Heart right ventricle (tissue), 16 donors: ENCODE results near the gene PGF. TPM values are rescaled to one million over a fixed set of nuclear protein-coding genes. Genes with fewer than 3 reads are reported as not detected.

Experiments used
- ATAC-seq, 8 donors: fragments of 200-7000 bp; cut with Tn5 transposase; one replicate each; pipeline ENCODE4 v1.9.1; 2020; ENCODE audit warnings: mild to moderate bottlenecking in 8 of 8, moderate library complexity in 8 of 8, moderate number of reproducible peaks in 1 of 8
- DNase-seq, 2 donors: peaks; one replicate each; pipeline ENCODE4 v3.0.0-alpha.2; 2020
- H3K27ac ChIP-seq, 10 donors: fragments of 200-600 bp; sonication (generic) in 2 of 10; one replicate each; pipeline versions ENCODE4 v1.5.0 to v1.8.0; 2020 to 2022; ENCODE audit warnings: mild to moderate bottlenecking in 3 of 10
- H3K27me3 ChIP-seq, 7 donors: fragments of 200-600 bp; one replicate each; pipeline ENCODE4 v1.8.0; 2021 to 2022; ENCODE audit warnings: mild to moderate bottlenecking in 2 of 7
- H3K36me3 ChIP-seq, 9 donors: fragments of 200-600 bp; sonication (generic) in 1 of 9; one replicate each; pipeline versions ENCODE4 v1.5.0 to v1.8.0; 2020 to 2022; ENCODE audit warnings: mild to moderate bottlenecking in 2 of 9
- H3K4me1 ChIP-seq, 9 donors: fragments of 200-600 bp; sonication (generic) in 1 of 9; one replicate each; pipeline versions ENCODE4 v1.5.0 to v1.8.0; 2020 to 2022; ENCODE audit warnings: mild to moderate bottlenecking in 4 of 9
- H3K4me3 ChIP-seq, 10 donors: fragments of 200-600 bp; sonication (generic) in 2 of 10; one replicate each; pipeline versions ENCODE4 v1.5.0 to v1.8.0; 2020 to 2022; ENCODE audit warnings: mild to moderate bottlenecking in 7 of 10, moderate library complexity in 2 of 10
- H3K9me3 ChIP-seq, 11 donors: fragments of 200-600 bp in 10 of 11; sonication (generic) in 2 of 11; one replicate each; pipeline versions ENCODE4 v1.5.0 to v1.8.0; 2013 to 2022; ENCODE audit warnings: mild to moderate bottlenecking in 2 of 11, control low read depth in 1 of 11, moderate library complexity in 1 of 11
- WGBS, 2 donors: extraction: QIAGEN DNeasy Blood & Tissue Kit; methylation state at CpG; one replicate each; pipeline ENCODE4 v1.1.7; 2013; ENCODE audit warnings: inconsistent platforms in 1 of 2; 5-methylcytosine and 5-hydroxymethylcytosine counted together
- intact Hi-C, 10 donors: fragments of 100-400 bp; cut with DNase I; formaldehyde crosslinking; loops; one replicate each; pipeline versions ENCODE4 v1.11.1 to v1.14.2; 2022
- polyA plus RNA-seq, 2 donors: library from polyadenylated mRNA; stranded (reverse); fragments of 200-250 nt; gene quantifications; one replicate each; pipeline ENCODE4 v1.2.3, GENCODE V29; 2013
- total RNA-seq, 10 donors: library from RNA; stranded (reverse); fragmentation: NEBNext Ultra II Directional in 3 of 10; extraction: Animal tissue kit (Norgen Biotek cat#: 25700) in 3 of 10; gene quantifications; one replicate each; pipeline versions ENCODE4 v1.2.1 to v1.2.4, GENCODE V29; 2021 to 2023
- TF ChIP-seq, protein P1 (sequence below), 9 donors: fragments of 200-600 bp; sonication (generic) in 2 of 9; IDR thresholded peaks; one replicate each; pipeline versions ENCODE4 v1.5.0 to v1.8.0; 2021 to 2022; ENCODE audit warnings: antibody characterized with exemption in 9 of 9, mild to moderate bottlenecking in 5 of 9, moderate library complexity in 1 of 9
- donor health status: Arrhythmogenic right ventricular cardiomyopathy.
- donor health status: ischemic (EF 13 %, LVEDD 7.1; RV severe dilation, severe dysfunction).
- donor health status: healthy with polysubstance abuse.
- donor health status: DM: no; HTN: yes; CAD: no.
- donor health status: DM: no; HTN: no; CAD: no.
- donor health status: ischemic (EF 25% LVEDD 6.9; RV normal size, moderate dysfunction).
- donor health status: ischemic (EF 25% LVEDD 5.7; RV mildly dilated, moderate dysfunction).
- donor health status: healthy.
- donor health status: DM: yes; HTN: yes; CAD: no.
- donor health status: Ischemic cardiomyopathy.
- donor health status: ischemic (EF 35%, LVEDD 5.7; RV mildly dilated, moderate dysfunction).
- donor health status: nonischemic (EF 11% LVEDD 7.7; RV severe dilation, severe dysfunction).
- donor health status: DM: yes; HTN: yes; CAD: no.
- donor health status: PGD.
- donor health status: ischemic (EF 29% LVEDD 5.4; RV normal size, mild dysfunction).
- donor health status: nonischemic (EF 23%, LVEDD 6.1; RV moderate dilation, normal function).

The PGF gene
- total and polyA plus RNA-seq, 12 donors = 2.1 to 22.5 (median 6.3) TPM

DNA sequence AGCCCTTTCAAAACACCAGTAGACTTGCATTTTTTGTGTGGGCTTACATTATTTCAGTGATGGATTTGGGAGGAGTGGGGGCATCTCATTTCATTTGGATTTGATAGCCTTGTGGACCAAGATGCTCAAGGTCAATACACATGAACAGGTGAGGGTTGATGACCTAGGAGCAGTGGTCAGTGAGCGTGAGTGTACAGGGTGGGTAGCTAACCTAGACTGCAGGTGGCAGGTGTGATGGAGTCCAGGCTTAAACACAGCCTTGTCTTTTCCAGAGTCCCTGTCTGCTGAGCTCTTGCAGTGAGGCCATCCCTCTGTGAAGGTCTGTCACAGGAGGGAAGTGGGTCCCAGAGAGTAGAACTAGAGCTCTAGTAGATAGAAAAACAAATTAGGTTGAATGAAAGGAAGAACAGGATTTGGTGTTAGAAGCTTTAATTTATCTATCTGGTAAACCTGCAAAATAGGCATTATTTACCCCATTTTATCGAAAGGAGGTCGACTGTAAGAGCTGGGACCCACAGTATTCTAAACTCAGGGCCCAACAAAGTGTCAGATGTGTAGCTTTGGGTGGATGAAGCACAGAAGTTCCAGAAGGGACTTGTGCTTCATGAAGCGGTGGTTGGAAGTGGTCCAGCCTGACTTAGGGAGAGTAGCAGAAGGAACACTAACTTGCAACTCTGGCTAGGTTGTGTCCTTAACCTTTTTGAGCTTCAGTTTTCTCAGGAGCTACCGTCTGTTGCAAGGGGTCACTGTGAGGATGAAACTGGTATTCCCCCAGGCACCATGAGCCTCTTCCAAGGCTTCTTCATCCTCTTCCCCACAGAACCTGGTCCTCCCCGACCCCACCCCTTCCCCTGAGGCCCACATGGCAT, 50.5 kb downstream of the PGF start:
- no peak for DNase-seq
- WGBS, 2 donors = 78 to 82% methylated on average over 6 of the region's 6 CpGs
- Histone ChIP-seq H3K36me3 (peaks cover 13 to 57% (median 43%) of the 10 kb centered on the region in 9 donors), H3K9me3 (no peaks in the 10 kb centered on the region), H3K27me3 (no peaks in the 10 kb centered on the region), H3K4me1 (peaks cover 16 to 56% (median 38%) of the 10 kb centered on the region in 9 donors), H3K4me3 (no peak overlapping the region), H3K27ac (no peak overlapping the region)
- TF ChIP-seq, protein P1, sequence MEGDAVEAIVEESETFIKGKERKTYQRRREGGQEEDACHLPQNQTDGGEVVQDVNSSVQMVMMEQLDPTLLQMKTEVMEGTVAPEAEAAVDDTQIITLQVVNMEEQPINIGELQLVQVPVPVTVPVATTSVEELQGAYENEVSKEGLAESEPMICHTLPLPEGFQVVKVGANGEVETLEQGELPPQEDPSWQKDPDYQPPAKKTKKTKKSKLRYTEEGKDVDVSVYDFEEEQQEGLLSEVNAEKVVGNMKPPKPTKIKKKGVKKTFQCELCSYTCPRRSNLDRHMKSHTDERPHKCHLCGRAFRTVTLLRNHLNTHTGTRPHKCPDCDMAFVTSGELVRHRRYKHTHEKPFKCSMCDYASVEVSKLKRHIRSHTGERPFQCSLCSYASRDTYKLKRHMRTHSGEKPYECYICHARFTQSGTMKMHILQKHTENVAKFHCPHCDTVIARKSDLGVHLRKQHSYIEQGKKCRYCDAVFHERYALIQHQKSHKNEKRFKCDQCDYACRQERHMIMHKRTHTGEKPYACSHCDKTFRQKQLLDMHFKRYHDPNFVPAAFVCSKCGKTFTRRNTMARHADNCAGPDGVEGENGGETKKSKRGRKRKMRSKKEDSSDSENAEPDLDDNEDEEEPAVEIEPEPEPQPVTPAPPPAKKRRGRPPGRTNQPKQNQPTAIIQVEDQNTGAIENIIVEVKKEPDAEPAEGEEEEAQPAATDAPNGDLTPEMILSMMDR (IDR thresholded peaks at IDR 0.05) = no peak
- intact Hi-C loops = loop anchor here in 9 of 10 donors (1.0 to 5.0 kb wide), 4 partner anchors 43 to 187 kb away; no protein-coding TSS in a partner anchor
- ATAC-seq = peak in 1 of 8 donors; percentile 1

DNA sequence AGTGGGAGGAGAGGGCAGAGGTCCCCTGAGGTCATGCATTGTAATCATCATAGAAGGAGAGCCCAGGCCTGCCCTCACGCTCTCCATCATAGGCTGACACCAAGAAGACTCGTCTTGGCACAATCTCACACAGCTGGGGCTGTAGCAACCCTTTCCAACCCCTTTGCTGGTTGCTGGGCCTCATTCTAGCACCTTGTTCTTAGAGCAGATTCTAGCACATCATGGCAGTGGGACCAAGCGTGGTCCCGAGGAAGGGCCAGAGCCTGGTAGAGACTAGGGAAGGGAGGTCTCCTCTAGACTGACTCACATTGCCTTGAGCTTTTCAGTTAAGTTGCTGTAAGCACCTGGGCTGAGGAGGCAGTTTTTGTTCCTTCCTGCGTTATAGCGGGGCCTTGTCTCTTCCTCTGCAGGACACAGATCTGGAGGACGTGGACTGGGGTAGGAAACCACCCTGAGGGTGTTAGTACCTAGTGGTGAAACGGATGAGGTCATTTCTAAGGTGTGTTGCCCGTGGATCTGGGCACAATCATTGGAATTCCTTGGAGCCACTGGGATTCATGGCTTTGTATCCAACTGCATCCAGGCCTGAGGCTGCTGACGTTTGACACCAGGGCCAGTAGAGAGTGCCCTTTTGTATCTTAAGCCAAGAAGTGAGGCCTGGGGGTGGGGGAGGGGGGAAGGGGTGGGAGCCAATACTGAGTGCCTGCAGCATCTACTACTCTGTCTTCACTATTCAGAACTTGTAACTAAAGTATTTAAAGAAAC, 52.3 kb downstream of the PGF start:
- DNase-seq = no peak
- no peak overlapping the region for H3K27ac ChIP-seq
- H3K9me3 ChIP-seq = no peaks in the 10 kb centered on the region
- intact Hi-C loops = no loop called here
- WGBS, 2 donors = 66 to 70% methylated on average over 10 of the region's 10 CpGs
- TF ChIP-seq, protein P1 (IDR thresholded peaks at IDR 0.05) = no peak
- peaks cover 14 to 75% (median 61%) of the 10 kb centered on the region in 9 donors for H3K36me3 ChIP-seq
- H3K4me1 ChIP-seq = peaks cover 17 to 46% (median 31%) of the 10 kb centered on the region in 9 donors
- no peak overlapping the region for H3K4me3 ChIP-seq
- H3K27me3 ChIP-seq = no peaks in the 10 kb centered on the region
- ATAC-seq = peak in 1 of 8 donors; percentile 2

DNA sequence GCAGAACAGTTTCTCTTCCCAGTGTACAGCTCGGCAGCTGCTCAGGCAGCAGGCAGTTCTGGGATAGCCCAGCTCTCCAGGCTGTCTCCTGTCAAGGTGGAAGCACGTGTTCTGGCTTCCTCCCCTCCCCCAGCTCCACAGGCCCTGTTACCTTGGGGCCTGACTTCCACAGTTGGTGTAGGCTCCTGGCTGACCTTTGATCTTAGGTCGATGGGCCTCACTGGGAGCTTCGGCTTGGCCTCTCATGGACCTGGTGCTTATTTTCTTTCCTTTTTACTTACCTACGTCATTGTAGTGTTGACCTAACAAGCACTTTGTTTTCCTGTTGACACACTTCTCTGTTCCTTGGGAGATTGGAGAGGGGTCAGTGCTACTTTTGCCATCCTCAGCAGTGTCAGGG, 56.7 kb downstream of the PGF start:
- H3K4me3 ChIP-seq = no peak overlapping the region
- intact Hi-C loops = no loop called here
- no peaks in the 10 kb centered on the region for H3K9me3 ChIP-seq
- 74 to 77% methylated on average over 5 of the region's 5 CpGs for WGBS, 2 donors
- TF ChIP-seq, protein P1 (IDR thresholded peaks at IDR 0.05) = no peak
- DNase-seq = no peak
- H3K36me3 ChIP-seq = peaks cover 16 to 100% (median 90%) of the 10 kb centered on the region in 9 donors
- ATAC-seq = peak in 1 of 8 donors; percentile 15
- H3K4me1 ChIP-seq = peaks cover 0 to 31% (median 11%) of the 10 kb centered on the region in 9 donors
- no peaks in the 10 kb centered on the region for H3K27me3 ChIP-seq
- peak overlapping the region in 3 of 10 donors; percentile 5 to 51 (median 39) for H3K27ac ChIP-seq

GRCh38 chr14:74898083-74898482, 57.3 kb downstream of the PGF start:
- TF ChIP-seq, protein P1 (IDR thresholded peaks at IDR 0.05) = no peak
- Histone ChIP-seq H3K4me1 (peaks cover 0 to 27% (median 12%) of the 10 kb centered on the region in 9 donors), H3K4me3 (no peak overlapping the region), H3K36me3 (peaks cover 12 to 100% (median 93%) of the 10 kb centered on the region in 9 donors), H3K9me3 (no peaks in the 10 kb centered on the region), H3K27ac (peak overlapping the region in 6 of 10 donors; percentile 5 to 51 (median 28)), H3K27me3 (no peaks in the 10 kb centered on the region)
- DNase-seq = no peak
- ATAC-seq = no peak
- intact Hi-C loops = no loop called here
- whole genome bisulfite sequencing, 2 donors = 95 to 98% methylated on average over 2 of the region's 2 CpGs
